ENCODE data around the gene SOBP. TPM values are rescaled to one million over a fixed set of nuclear protein-coding genes. Genes with fewer than 3 reads are reported as not detected.

SOBP gene
- total and polyA plus RNA-seq, 10 donors, result 0.87 to 7.8 (median 4.9) TPM

DNA sequence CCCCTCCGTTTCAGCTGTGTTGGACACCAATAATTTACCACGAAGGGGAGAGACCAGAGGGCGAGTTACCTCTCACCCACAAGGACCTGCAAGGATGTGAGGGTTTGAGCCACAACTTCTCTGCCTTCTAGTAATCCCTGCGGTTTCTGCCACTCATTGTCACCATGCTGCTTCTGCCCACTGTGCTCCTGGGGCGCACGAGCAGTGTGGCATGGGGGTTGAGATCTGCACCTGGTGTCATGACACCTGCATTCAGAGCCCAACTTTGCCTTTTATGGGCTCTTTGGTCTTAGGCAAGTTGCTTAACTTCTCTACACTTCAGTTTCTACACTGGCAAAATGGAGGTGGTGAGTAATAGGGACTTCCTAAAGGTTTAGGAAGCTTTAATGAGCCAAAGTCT, 84.9 kb downstream of the SOBP start:
- no peaks in the 10 kb centered on the region for H3K9me3 ChIP-seq
- TF ChIP-seq POLR2AphosphoS5 (IDR thresholded peaks at IDR 0.05) (no peak), POLR2A (IDR thresholded peaks at IDR 0.05) (no peak)
- TF ChIP-seq, protein P1, sequence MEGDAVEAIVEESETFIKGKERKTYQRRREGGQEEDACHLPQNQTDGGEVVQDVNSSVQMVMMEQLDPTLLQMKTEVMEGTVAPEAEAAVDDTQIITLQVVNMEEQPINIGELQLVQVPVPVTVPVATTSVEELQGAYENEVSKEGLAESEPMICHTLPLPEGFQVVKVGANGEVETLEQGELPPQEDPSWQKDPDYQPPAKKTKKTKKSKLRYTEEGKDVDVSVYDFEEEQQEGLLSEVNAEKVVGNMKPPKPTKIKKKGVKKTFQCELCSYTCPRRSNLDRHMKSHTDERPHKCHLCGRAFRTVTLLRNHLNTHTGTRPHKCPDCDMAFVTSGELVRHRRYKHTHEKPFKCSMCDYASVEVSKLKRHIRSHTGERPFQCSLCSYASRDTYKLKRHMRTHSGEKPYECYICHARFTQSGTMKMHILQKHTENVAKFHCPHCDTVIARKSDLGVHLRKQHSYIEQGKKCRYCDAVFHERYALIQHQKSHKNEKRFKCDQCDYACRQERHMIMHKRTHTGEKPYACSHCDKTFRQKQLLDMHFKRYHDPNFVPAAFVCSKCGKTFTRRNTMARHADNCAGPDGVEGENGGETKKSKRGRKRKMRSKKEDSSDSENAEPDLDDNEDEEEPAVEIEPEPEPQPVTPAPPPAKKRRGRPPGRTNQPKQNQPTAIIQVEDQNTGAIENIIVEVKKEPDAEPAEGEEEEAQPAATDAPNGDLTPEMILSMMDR (IDR thresholded peaks at IDR 0.05 in 8 of 11, conservative IDR thresholded peaks at IDR 0.05 in 3 of 11), result no peak
- H3K4me3 ChIP-seq, result no peak overlapping the region
- intact Hi-C loops (cut with DNase I; ENCODE audit: low total_unique reads), result no loop called here
- 85 to 92% (median 89%) methylated on average over 6 of the region's 6 CpGs for WGBS, 5 donors
- H3K27me3 ChIP-seq (replicated peaks in 1 of 7), result no peaks in the 10 kb centered on the region
- H3K36me3 ChIP-seq, result no peaks in the 10 kb centered on the region
- no peak overlapping the region for H3K27ac ChIP-seq
- H3K4me1 ChIP-seq, result no peaks in the 10 kb centered on the region
- DNase-seq, result no peak

DNA sequence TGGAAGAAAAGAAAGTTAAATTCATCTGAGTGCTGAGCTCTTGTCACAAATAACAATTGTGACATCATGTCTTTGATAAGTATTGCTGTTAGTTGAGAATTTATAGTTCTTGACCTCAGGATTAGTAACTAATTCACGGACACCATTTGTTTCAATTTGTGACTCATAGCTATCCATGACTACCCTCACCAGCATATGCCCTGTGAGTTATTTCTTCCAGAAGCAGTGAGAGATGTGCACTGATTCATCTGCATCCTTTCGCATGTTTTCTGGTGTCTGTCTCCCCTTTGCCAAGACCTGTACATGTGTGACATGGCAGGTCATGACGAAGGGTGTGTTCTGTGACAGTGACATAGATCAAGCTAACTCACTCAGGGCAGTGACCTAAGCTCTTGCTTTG, 86.9 kb downstream of the SOBP start:
- Histone ChIP-seq H3K4me1 (no peaks in the 10 kb centered on the region), H3K27ac (no peak overlapping the region), H3K4me3 (no peak overlapping the region), H3K27me3 (replicated peaks in 1 of 7) (no peaks in the 10 kb centered on the region), H3K36me3 (no peaks in the 10 kb centered on the region), H3K9me3 (no peaks in the 10 kb centered on the region)
- DNase-seq, result no peak
- intact Hi-C loops (cut with DNase I; ENCODE audit: low total_unique reads), result no loop called here
- WGBS, 5 donors, result 84 to 96% (median 86%) methylated on average over 3 of the region's 3 CpGs
- TF ChIP-seq POLR2AphosphoS5 (IDR thresholded peaks at IDR 0.05) (no peak), POLR2A (IDR thresholded peaks at IDR 0.05) (no peak)
- TF ChIP-seq, protein P1 (IDR thresholded peaks at IDR 0.05 in 8 of 11, conservative IDR thresholded peaks at IDR 0.05 in 3 of 11), result no peak

DNA sequence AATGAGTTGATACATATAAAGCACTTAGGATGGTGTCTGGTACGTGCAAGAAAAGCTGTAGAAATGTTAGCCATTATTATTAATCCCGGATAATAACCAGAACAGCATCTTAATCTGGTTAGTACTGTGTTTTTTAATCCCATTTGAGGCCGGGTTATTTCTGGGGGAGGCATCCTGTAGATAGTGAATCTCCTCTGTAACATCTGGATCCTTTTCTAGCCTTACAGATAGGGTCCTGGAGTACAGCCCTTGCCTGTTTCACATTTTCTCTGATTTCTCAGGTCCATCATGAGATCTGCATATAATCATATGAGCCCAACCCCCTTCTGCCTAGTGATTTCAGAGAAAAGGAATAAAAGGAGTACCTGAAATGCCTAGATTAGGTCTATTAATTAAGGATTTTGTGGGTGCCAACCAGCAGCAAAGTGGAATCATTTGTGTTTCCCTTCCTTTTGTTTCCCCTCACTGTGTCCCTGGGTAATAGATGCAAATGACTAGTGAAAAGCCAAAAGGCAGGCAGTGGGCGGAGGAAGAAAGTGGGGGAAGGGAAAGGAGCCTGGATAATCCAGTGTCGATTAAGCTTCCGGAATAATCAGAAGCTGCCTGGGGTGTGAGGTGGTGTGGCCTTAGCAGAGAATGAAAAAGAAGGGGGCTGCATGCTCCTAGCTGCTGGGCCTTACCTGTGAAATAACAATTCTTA, 88.9 kb downstream of the SOBP start:
- Histone ChIP-seq H3K36me3 (no peaks in the 10 kb centered on the region), H3K4me3 (no peak overlapping the region), H3K27me3 (replicated peaks in 1 of 7) (no peaks in the 10 kb centered on the region), H3K27ac (no peak overlapping the region), H3K4me1 (no peaks in the 10 kb centered on the region), H3K9me3 (no peaks in the 10 kb centered on the region)
- DNase-seq, result no peak
- 77 to 92% (median 89%) methylated on average over 6 of the region's 6 CpGs for WGBS, 5 donors
- intact Hi-C loops (cut with DNase I; ENCODE audit: low total_unique reads), result no loop called here
- no peak for TF ChIP-seq POLR2A (IDR thresholded peaks at IDR 0.05)
- TF ChIP-seq POLR2AphosphoS5 (IDR thresholded peaks at IDR 0.05), result no peak

DNA sequence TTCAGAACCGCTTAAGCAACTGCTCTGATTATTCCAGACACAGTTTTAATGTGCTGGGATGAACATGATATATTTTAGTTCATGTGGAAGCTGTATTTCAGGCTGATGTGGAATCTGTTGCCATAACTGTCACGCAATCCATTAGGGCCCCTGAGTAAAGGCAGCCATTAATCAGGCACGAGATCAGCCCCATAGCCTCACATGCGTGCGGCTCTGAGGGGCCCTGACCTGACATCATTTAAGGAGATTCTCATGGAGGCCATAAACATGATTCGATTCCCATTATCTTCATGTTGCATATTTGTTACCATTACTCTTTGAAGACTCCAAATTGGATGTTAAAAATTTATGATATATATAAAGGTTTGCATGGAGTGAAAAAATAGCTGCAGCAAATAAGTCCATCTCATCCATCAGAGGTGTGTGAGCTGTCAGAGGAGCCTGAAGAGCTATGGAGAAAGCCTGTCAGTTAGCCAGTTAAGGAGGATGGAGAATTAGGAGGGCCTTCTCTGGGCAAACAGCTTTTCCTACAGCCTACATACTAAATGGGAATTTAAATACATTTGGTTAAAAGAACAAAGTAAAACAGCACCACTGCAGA, 89.6 kb downstream of the SOBP start:
- no peak overlapping the region for H3K27ac ChIP-seq
- DNase-seq, result no peak
- no peaks in the 10 kb centered on the region for H3K9me3 ChIP-seq
- no peak overlapping the region for H3K4me3 ChIP-seq
- no peaks in the 10 kb centered on the region for H3K36me3 ChIP-seq
- H3K4me1 ChIP-seq, result no peaks in the 10 kb centered on the region
- WGBS, 5 donors, result 85 to 94% (median 93%) methylated on average over 6 of the region's 6 CpGs
- intact Hi-C loops (cut with DNase I; ENCODE audit: low total_unique reads), result no loop called here
- TF ChIP-seq POLR2AphosphoS5 (IDR thresholded peaks at IDR 0.05) (no peak), POLR2A (IDR thresholded peaks at IDR 0.05) (no peak)
- TF ChIP-seq, protein P1 (IDR thresholded peaks at IDR 0.05 in 8 of 11, conservative IDR thresholded peaks at IDR 0.05 in 3 of 11), result no peak
- H3K27me3 ChIP-seq (replicated peaks in 1 of 7), result no peaks in the 10 kb centered on the region
